Stimulated activated CD8-positive, alpha-beta memory T cell treated with anti-CD3 and anti-CD28 coated beads, Interleukin-15, amount 100 ng/mL, for 4 hours (primary cell): ENCODE results near the gene CYTH1.
"Not testable (repeated sequence)": the region's sequence is repeated elsewhere in the genome, so short reads cannot be mapped to it uniquely, and the experiment has no call there.

Source experiments
- DNase-seq, 2 donors: peaks; one replicate each; pipeline ENCODE4 v3.0.0-alpha.2; 2020; ENCODE audit warnings: low read depth in 2 of 2

CYTH1 gene

GRCh38 chr17:78759969-78760352 lies 22.1 kb downstream of the CYTH1 start:
- no peak for DNase-seq

GRCh38 chr17:78759203-78759968 lies 22.7 kb downstream of the CYTH1 start:
- DNase-seq = peak in 1 of 2 donors; percentile 38

GRCh38 chr17:78753316-78754250 lies 28.5 kb downstream of the CYTH1 start:
- DNase-seq = no peak

- DNase-seq = no peak
Measured at GRCh38 chr17:78751447-78752161, 30.5 kb downstream of the CYTH1 start.

- DNase-seq = not testable (repeated sequence)
Measured at GRCh38 chr17:78751000-78751399, 31.1 kb downstream of the CYTH1 start.

- DNase-seq = peak; percentile 57 to 61
Measured at GRCh38 chr17:78748730-78749317, 33.2 kb downstream of the CYTH1 start.

GRCh38 chr17:78748048-78748729 lies 33.9 kb downstream of the CYTH1 start:
- no peak for DNase-seq

- no peak for DNase-seq
Measured at GRCh38 chr17:78747488-78747887, 34.6 kb downstream of the CYTH1 start.

GRCh38 chr17:78746949-78747269 lies 35.2 kb downstream of the CYTH1 start:
- DNase-seq = no peak

- no peak for DNase-seq
Measured at GRCh38 chr17:78746263-78746948, 35.7 kb downstream of the CYTH1 start.

- DNase-seq = no peak
Measured at GRCh38 chr17:78745407-78746088, 36.5 kb downstream of the CYTH1 start.

GRCh38 chr17:78742901-78743300 lies 39.2 kb downstream of the CYTH1 start:
- DNase-seq = no peak

GRCh38 chr17:78741644-78742284 lies 40.3 kb downstream of the CYTH1 start:
- DNase-seq = no peak

- DNase-seq = no peak
Measured at GRCh38 chr17:78739331-78739931, 42.6 kb downstream of the CYTH1 start.

- DNase-seq = no peak
Measured at GRCh38 chr17:78738698-78739097, 43.4 kb downstream of the CYTH1 start.

- DNase-seq = no peak
Measured at GRCh38 chr17:78738278-78738677, 43.8 kb downstream of the CYTH1 start.

- DNase-seq = no peak
Measured at GRCh38 chr17:78737332-78737731, 44.7 kb downstream of the CYTH1 start.

- DNase-seq = peak in 1 of 2 donors; percentile 35
Measured at GRCh38 chr17:78736526-78737079, 45.5 kb downstream of the CYTH1 start.
